Activated CD4-positive, alpha-beta T cell treated with anti-CD3 and anti-CD28 coated beads, Interleukin-2, Interleukin-4, amounts not matched to agents 100 ng/mL and 50 ng/mL, durations not matched to agents 16 hours and 8 hours (primary cell): ENCODE data around the gene GLIPR1.
"Not testable (repeated sequence)": the region's sequence is repeated elsewhere in the genome, so short reads cannot be mapped to it uniquely, and the experiment has no call there.

Experiments
- DNase-seq: peaks from one replicate; pipeline ENCODE4 v3.0.0-alpha.2; 2020; ENCODE audit warnings: low spot score

The GLIPR1 gene

GRCh38 chr12:75480469-75480949, at the start of gene GLIPR1:
Gene GLIPR1, plus strand, starts transcription at chr12:75480755. Its CDS starts 126 bp downstream, at chr12:75480881.
- peak; percentile 89 for DNase-seq

GRCh38 chr12:75432924-75433323, 47.6 kb upstream of the GLIPR1 start:
- no peak for DNase-seq

DNA sequence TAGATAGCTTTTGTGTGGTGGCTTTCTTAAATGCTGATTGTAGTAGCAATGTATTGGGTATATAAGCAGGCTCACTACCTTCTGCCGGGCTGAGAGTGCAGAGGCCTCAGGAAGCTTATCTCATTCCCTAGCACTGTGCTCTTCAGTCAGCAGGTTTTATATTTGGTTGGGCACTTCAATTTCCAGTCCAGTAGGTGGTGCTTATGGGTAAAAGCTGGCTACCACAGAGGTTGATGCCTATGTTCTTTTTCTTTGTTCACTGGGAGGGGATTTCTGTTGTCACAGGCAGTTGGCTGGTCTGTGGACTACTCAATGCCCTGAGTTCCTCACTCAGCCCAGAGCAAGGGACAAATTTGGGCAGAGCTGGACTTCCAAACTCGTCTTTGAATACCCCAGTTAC, 43.0 kb upstream of the GLIPR1 start:
- DNase-seq = peak; percentile 11

- DNase-seq = no peak
Observed at GRCh38 chr12:75438059-75438754, 42.3 kb upstream of the GLIPR1 start.

DNA sequence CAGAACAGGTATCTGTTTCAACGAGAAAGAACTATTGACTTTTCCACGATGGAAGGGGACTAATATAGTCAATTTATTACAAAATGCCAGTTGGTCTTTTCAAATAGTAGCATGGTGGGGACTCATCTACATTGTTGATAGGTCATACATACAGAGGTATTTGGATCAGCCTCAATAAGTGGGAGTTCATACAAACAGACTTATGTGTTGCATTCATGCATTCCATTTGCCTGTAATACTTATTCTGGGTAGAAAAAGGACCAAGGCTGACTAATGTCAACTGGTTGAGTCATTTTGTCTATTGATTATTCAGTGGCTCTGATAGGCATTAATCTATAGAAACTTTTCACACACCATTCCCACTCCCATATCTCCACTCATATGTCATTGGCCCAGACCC, 41.5 kb upstream of the GLIPR1 start:
- no peak for DNase-seq

- no peak for DNase-seq
Observed at GRCh38 chr12:75439930-75440329, 40.6 kb upstream of the GLIPR1 start.

GRCh38 chr12:75441687-75442449, 38.7 kb upstream of the GLIPR1 start:
- DNase-seq = not testable (repeated sequence)

DNA sequence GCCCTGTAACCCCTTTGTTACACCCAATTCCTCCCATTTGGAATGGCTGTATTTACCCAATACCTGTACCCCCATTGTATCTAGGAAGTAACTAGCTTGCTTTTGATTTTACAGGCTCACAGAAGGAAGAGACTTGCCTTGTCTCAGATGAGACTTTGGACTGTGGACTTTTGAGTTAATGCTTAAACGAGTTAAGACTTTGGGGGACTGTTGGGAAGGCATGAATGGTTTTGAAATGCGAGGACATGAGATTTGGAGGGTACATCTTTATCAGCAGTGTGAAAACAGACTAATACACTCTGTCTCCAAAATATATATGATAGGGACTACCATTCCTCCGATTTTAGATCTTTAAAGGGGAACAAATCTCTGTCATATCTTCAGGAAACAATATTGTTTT, 38.1 kb upstream of the GLIPR1 start:
- DNase-seq = not testable (repeated sequence)

DNA sequence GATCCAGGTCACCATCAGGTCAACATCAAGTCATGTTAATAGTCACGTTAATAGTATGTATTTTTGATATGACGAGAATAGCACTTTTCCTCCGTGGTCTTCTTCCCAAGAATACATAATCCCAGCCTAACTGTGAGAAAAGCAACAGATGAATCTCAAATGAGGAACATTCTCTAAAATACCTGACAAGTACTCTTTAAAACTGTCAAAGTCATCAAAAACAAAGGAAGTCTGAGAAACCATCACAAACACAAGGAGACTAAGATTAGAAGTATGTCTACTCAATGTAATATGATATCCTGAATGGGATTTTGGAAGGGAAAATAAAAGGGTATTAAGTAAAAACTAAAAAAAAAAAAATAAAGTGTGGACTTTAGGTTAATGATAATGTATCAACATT, 36.8 kb upstream of the GLIPR1 start:
- DNase-seq = no peak

- DNase-seq = no peak
Observed at GRCh38 chr12:75444429-75445136, 36.0 kb upstream of the GLIPR1 start.

DNA sequence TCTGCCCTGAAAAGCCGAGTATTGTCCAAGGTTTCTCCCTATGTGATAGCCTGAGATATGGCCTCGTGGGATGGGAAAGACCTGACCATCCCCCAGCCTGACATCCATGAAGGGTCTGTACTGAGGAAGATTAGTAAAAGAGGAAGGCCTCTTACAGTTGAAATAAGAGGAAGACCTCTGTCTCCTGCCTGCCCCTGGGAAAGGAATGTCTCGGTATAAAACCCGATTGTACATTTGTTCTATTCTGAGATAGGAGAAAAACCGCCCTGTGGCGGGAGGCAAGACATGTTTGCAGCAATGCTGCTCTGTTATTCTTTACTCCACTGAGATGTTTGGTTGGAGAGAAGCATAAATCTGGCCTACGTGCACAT, 35.4 kb upstream of the GLIPR1 start:
- not testable (repeated sequence) for DNase-seq

DNA sequence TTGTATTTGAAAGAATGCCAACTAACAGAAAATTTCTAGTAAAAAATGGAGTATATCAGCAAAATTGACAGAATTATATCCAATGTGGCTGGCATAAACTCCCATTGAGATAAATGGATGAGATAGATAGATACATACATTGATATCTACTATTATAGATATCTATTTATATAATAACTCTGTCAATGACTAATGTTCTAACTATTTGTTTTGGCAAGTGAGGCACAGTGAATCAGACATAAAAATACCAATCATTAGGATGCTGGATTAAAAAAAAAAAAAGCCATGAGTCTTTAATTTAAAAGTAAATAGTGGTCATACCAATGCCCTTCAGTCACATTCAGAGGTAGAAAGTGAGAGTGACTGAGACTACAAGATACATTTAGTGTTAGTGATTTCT, 33.7 kb upstream of the GLIPR1 start:
- no peak for DNase-seq

- DNase-seq = no peak
Observed at GRCh38 chr12:75447691-75448393, 32.7 kb upstream of the GLIPR1 start.

DNA sequence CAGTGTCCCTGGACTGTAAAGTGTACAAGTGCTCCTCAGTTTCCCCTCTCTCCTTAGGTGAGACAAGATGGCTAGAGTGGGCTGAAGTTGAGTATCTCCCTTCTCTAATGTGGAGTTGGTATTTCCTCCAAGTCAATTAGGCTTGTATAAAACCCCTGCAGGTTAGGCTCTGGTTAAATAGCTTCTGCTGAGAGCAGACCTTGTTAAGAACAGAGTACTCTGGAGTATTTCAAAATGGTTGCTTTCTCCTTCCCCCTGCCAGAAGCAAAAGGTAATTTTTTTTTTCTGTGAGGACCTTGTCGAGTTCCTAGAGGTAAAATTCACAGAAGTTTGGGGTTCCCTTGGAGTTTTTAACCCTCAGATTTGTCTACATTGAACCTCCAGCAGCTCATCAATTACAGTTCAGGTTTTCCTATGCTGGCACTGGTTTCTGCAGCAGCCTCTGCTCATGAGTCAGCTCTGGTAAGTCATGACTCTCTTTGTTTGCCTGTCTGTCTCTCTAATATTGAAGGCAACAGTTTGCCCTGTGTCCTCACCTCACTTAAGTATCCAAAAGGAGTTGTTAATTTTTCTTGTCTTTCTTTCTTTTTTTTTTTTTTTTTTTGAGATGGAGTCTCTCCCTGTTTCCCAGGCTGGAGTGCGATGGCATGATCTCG, 27.8 kb upstream of the GLIPR1 start:
- no peak for DNase-seq

DNA sequence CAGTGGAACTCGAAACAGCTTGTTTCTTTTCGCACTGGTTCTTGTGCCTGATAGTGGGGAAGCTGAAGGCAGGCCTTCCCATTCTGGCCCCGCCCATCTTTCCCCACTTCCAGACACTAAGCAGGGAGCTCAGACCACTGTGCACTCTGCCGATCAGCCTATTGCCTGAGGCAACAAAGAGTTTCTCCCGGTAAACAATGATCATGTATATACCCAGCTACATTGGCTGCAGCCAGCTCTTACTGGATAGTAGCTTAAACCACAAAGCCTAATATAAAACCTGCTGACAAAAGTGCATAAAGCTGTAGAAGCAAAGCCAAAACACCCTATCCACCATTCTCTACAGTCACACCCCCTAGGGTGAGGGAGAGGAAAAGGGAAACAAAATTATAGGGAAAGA, 24.7 kb upstream of the GLIPR1 start:
- no peak for DNase-seq

- DNase-seq = peak; percentile 15
Observed at GRCh38 chr12:75457191-75457590, 23.4 kb upstream of the GLIPR1 start.

DNA sequence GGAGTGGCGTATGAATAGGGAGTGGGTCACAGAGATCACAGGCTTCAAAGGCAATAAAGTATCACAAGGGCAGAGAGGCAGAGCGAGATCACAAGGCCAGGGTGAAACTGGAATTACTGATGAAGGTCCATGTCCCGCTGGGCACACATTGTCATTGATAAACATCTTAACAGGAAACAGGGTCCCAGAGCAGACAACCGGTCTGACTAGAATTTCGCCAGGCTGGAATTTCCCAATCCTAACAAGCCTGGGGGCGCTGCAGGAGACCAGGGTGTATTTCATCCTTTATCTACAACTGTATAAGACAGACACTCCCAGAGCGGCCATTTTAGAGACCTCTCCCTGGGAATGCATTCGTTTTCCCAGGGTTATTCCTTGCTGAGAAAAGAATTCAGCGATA, 22.7 kb upstream of the GLIPR1 start:
- not testable (repeated sequence) for DNase-seq

- DNase-seq = no peak
Observed at GRCh38 chr12:75459755-75460154, 20.8 kb upstream of the GLIPR1 start.

DNA sequence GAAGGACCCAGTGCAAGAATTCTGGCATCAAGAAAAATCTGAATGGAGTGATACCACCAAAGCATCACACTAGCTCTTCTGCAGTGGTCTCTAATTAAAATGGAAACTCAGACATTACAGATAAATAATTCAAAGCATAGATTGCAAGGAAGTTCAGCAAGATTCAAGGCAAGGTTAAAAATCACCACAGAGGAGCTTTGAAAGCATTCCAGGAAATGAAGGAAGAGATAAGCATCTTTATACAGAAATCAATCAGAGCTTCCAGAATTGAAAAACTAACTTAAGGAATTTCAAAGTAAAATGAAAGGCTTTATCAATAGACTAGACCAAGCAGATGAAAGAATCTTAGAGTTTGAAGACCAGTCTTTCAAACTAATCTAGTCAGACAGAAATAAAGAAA, 20.4 kb upstream of the GLIPR1 start:
- DNase-seq = no peak

GRCh38 chr12:75471902-75472890, 8.4 kb upstream of the GLIPR1 start:
- no peak for DNase-seq
